Fibroblast of the aortic adventitia (primary cell): ENCODE results near the gene HK1. TPM values are rescaled to one million over a fixed set of nuclear protein-coding genes. Genes with fewer than 3 reads are reported as not detected.
"Not testable (repeated sequence)": the region's sequence is repeated elsewhere in the genome, so short reads cannot be mapped to it uniquely, and the experiment has no call there.

Experiments
- DNase-seq: peaks from one replicate; pipeline ENCODE4 v3.0.0-alpha.2; 2010; ENCODE audit warnings: low read depth
- H3K4me3 ChIP-seq: 2 replicates; pipeline ENCODE4 v1.5.1; 2011; ENCODE audit warnings: low read depth, mild to moderate bottlenecking, control low read depth, low read length, moderate library complexity
- total RNA-seq: library from RNA; depleted of rRNA; stranded (reverse); fragments of >200 nt; gene quantifications from 2 replicates; pipeline ENCODE4 v1.2.3, GENCODE V29; 2012; ENCODE audit warnings: low replicate concordance
- TF ChIP-seq, protein P1 (sequence below): IDR thresholded peaks from 2 replicates; pipeline ENCODE4 v1.5.1; 2011; ENCODE audit warnings: mild to moderate bottlenecking, low read length, control low read depth, inconsistent platforms; ENCODE audit not compliant: insufficient read depth

HK1 gene
- total RNA-seq, 1 donor = 84.1 TPM

DNA sequence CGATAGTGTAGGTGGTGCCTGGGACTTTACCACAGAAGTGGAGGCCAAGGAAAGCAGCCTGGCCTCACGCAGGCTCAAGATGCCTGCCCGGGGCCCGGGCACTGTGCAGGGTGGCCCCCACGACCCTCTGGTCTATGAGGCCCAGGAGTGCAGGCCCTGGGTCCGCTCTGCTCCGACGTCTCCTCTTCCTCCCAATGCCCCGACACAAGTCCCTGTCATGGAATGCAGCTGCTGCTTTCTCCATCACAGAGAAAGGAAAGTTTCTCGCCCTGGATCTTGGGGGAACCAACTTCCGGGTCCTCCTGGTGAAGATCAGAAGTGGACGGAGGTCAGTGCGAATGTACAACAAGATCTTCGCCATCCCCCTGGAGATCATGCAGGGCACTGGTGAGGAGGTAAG lies 28.3 kb upstream of the HK1 start:
- TF ChIP-seq, protein P1, sequence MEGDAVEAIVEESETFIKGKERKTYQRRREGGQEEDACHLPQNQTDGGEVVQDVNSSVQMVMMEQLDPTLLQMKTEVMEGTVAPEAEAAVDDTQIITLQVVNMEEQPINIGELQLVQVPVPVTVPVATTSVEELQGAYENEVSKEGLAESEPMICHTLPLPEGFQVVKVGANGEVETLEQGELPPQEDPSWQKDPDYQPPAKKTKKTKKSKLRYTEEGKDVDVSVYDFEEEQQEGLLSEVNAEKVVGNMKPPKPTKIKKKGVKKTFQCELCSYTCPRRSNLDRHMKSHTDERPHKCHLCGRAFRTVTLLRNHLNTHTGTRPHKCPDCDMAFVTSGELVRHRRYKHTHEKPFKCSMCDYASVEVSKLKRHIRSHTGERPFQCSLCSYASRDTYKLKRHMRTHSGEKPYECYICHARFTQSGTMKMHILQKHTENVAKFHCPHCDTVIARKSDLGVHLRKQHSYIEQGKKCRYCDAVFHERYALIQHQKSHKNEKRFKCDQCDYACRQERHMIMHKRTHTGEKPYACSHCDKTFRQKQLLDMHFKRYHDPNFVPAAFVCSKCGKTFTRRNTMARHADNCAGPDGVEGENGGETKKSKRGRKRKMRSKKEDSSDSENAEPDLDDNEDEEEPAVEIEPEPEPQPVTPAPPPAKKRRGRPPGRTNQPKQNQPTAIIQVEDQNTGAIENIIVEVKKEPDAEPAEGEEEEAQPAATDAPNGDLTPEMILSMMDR = no peak
- H3K4me3 ChIP-seq = no peak overlapping the region
- DNase-seq = no peak

DNA sequence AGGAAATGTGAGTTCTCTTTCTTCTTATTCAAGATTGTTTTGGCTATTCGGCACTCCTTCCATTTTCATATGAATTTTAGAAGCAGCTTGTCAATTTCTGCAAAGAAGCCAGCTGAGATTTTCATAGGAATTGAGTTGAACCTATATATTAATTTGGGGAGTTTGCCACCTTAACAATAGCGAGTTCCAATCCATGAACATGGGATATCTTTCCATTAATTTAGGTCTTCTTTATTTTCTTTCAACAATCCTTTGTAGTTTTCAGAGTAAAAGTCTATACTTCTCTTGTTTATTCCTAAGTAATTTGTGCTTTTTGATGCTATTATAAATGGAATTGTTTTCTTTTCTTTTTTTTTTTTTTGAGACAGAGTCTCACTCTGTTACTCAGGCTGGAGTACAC lies 26.9 kb upstream of the HK1 start:
- DNase-seq, H3K4me3 ChIP-seq: not testable (repeated sequence)

DNA sequence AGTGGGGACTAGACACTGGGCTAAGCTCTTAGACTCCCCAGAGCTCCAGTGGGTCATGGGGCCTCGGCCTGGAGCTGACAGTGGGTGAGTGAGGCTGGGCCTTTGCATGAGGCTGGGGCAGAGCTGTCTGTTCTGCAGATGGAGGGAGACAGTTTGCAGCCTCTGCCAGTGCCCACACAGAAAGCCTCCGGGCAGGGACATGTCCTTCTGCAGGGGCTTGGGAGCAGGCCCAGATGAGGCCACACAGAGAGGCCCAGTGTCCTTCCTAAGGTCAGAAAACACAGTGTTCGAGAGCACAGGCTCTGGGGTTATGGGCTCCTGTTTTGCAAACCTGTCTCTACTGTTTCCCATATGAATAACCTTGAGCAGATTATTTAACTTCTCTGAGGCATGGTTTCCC lies 25.1 kb upstream of the HK1 start:
- TF ChIP-seq, protein P1 = no peak
- no peak for DNase-seq
- H3K4me3 ChIP-seq = no peak overlapping the region

DNA sequence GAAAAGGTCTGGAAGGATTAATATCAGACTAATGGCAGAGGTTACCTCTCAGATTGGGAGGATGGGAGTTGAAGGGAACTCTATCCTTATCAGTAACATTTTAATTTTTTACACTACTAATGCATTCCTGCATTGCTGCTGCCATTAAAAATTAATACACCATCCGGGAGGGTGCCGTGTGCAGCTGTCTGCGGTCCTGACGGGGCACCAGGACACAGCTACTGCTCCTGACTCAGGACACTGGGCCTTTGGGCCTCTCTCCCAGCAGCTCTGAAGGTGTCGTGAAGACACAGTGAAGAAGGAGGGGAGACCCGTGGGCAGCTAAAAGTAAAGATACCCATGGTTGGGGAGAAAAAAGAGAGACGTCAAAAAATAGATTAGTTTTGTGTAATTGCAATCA lies 23.4 kb upstream of the HK1 start:
- H3K4me3 ChIP-seq = no peak overlapping the region
- TF ChIP-seq, protein P1 = no peak
- no peak for DNase-seq

DNA sequence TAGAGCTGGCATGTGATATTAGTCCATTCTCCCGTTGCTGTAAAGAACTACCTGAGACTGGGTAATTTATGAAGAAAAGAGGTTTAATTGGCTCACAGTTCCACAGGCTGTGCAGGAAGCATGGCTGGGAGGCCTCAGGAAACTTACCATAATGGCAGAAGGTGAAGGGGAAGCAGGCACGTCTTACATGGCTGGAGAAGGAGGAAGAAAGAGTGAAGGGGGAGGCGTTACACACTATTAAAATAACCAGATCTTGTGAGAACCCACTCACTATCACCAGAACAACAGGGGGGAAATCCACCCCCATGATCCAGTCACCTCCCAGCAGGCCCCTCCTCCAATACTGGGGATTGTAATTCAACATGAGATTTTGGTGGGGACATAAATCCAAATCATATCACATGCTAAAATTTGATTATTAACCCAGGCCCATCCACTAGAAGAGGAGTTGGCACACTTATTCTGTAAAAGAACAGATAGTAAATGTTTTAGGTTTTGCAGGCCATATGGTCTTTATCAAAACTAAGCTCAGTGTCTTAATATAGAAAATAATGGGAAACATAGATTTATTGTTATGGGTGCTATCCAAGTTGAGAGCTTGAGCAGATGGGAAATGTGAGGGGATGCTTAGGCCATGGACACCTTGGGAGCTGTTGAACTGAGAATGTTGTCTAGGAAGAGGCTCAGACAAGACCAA lies 18.6 kb upstream of the HK1 start:
- no peak for DNase-seq
- TF ChIP-seq, protein P1 = no peak
- no peak overlapping the region for H3K4me3 ChIP-seq

DNA sequence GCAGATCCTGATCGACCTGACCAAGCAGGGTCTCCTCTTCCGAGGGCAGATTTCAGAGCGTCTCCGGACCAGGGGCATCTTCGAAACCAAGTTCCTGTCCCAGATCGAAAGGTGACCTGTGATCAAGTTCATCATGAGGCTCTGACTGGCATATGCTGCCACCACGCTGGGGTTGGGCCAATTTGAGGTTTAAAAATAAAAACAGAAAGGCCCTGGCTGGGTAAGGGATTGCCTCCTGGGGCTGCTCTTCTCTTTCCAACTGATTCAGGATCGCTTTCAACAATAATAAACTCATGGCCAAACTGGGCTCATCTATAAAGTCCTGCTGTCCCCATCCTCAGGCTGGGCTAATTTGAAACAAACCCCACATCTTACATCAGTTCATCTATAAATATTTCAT lies 17.1 kb upstream of the HK1 start:
- H3K4me3 ChIP-seq = no peak overlapping the region
- TF ChIP-seq, protein P1 = no peak
- no peak for DNase-seq

DNA sequence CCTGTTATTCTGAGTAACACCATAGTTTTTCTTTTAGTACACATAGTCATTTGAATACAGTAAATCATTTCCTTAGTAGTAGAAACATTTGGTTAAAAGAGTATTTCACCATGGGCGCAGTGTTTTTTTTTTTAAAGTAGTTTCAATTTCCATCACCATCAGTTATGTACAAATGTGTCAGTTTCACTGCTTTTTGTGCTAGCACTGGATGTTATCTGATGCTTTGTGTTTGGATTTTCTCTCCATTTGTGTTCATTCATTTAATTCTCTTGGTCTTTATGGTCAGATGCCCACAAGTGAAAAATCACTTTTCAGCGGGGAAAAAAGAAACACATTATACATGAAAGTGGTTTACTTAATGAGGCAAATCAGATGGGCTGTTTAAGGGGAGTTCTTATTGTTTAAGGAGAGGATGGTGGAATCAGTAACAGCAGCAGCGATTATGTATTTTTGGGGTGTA lies 16.0 kb upstream of the HK1 start:
- TF ChIP-seq, protein P1 = no peak
- no peak overlapping the region for H3K4me3 ChIP-seq
- DNase-seq = no peak
